HG03342 (cell line): ENCODE measurements around the gene RASSF7.

ENCODE experiments used
- ATAC-seq: cut with Tn5 transposase; IDR thresholded peaks from one replicate; pipeline ENCODE4 v1.9.1; 2021; ENCODE audit warnings: mild to moderate bottlenecking, moderate library complexity; ENCODE audit not compliant: unreplicated experiment

RASSF7 gene

DNA sequence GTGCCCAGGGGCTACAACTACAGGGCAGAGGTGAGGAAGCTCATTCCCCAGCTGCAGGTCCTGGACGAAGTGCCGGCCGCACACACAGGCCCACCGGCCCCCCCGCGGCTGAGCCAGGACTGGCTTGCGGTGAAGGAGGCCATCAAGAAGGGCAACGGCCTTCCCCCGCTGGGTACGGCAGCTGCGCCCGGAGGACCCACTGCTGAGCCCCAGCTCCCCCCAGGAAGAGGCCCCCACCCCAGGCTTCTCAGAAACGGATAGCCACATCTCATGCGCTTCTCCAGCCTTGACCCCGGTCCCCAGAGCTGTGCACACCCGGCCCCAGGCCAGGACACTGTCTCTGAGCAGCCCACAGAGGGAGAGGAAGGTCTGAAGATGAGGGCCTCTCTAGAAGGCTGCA, 9.6 kb upstream of the RASSF7 start:
- no peak for ATAC-seq

DNA sequence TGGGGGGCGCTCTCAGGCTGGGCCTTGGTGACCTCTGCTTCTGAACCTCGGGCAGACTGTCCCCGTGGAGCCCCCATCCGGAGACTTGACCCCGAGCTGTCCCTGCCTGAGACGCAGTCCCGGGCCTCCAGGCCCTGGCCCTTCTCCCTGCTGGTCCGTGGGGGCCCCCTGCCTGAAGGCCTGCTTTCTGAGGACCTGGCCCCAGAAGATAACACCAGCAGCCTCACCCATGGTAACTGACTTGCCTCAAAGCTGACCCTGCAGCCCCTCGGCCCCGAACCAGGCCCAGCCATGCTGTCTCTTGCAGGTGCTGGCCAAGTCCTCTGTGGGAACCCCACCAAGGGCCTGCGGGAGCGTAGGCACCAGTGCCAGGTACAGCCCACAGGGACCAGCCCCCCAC, 9.2 kb upstream of the RASSF7 start:
- ATAC-seq: no peak

DNA sequence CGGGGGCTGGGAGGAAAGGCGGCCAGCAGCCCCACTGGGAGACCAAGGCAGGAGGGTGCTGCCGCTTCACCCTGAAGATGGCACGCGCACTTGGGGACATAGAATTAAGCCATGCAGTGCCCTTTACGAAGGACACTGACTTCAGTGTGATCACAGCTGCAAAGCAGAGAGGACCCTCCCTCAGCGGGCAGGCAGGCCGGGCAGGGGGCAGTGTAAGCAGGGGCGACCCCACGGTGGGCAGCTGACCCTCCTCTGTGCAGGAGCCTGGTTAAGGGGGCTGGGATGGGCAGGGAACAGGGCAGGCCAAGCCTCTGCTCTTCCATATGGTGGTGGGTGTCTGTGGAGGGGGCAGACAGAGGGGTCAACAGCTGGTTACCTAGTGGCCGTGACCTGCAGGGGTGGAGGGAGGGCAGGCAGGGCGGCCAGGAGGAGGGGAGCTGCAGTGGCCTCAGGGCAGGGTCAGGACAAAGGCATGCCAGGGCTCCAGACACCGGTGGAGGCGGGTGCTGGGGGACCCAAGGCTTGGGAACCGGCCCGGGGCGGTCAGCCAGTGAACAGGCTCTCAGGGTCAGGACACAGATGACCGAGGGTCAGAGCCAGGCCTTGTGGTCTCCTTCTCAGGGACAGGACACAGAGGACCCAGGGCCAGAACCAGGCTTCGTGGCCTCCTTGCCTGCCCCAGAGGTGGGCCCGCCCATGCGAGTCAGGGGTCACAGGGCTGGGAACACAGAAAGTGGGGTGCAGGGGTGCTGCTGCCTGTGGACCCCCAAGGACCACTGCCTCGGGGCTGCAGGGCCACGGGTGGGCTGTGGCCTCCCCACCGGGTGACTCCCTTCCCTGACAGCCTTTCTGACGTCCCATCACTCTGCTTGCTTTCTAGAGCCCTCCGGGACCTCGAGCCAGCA, 7.4 kb upstream of the RASSF7 start:
- ATAC-seq: no peak

DNA sequence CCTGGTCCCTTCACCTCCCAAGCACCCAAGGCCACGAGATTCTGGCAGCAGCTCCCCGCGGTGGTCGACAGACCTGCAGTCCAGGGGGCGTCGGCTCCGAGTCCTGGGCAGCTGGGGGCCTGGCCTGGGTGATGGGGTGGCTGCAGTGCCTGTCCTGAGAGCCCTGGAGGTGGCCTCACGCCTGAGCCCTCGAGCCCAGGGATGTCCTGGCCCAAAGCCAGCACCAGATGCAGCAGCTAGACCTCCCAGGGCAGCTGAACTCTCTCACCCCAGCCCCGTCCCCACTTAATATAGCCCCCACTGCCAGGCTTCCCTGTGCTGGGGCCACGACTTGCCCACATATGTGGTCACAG, 6.8 kb upstream of the RASSF7 start:
- no peak for ATAC-seq

DNA sequence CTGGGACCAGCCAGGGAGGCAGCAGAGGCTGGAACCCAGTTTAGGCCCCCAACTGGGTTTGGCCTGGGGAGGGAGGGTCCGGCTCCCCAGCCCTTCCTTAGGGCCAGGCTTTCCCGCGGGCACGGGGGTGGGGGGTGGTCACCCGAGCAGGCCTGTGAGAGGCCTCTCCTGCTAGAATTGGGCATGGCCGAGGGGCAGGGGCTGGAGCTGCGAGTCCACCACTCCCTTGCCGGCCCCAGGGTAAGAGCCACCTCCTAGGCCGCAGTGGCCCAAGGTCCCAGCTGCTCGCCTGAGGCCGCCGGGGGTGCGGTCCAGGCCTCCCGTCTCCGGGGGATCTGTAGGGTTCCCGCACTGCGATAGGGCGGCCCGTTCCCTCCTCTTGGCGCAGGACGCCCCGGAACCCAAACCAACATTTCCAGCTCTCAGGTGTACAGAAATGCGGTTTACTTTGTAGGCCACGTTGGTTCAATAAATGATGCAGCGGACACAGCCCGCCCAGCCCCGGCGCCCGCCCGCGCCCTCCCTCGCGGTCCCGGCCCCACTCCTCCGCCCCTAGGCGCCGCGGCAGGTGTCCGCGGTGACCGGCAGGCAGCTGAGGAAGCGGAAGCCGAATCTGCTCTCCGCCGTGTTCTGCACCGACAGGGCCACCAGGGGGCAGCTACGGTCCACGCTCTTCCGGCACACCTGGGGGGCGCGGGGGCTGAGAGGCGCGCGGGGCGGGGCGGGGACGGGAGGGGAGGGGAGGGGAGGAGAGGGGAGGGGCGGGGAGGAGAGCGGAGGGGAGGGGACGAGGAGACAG, 6.1 kb upstream of the RASSF7 start:
- no peak for ATAC-seq

DNA sequence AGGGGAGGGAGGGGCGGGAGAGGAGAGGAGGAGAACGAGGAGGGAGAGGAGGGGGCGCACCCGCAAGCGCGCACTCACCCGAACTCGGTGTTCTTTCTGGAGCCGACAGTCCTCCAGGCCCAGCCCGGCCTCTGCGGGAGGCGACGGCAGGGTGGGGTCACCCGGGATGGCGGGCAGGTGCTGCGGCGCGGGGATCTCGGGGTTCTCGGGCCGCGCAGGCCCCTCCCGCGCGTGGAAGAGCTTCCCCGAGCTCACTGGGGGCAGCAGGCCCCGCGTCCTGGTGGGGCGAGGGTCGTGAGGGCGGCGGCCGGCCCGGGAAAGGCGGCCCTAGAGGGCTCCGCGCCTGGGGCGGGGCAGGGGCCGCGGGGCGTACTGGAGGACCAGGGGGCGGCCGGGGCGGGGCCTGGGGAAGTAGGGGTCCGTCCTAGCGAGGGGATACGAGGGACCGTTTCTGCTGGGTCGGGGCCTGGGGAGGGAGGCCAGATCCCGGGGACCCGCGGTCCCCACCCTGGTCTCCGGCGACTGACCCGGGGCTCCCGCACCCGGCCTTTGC, 5.5 kb upstream of the RASSF7 start:
- no peak for ATAC-seq

DNA sequence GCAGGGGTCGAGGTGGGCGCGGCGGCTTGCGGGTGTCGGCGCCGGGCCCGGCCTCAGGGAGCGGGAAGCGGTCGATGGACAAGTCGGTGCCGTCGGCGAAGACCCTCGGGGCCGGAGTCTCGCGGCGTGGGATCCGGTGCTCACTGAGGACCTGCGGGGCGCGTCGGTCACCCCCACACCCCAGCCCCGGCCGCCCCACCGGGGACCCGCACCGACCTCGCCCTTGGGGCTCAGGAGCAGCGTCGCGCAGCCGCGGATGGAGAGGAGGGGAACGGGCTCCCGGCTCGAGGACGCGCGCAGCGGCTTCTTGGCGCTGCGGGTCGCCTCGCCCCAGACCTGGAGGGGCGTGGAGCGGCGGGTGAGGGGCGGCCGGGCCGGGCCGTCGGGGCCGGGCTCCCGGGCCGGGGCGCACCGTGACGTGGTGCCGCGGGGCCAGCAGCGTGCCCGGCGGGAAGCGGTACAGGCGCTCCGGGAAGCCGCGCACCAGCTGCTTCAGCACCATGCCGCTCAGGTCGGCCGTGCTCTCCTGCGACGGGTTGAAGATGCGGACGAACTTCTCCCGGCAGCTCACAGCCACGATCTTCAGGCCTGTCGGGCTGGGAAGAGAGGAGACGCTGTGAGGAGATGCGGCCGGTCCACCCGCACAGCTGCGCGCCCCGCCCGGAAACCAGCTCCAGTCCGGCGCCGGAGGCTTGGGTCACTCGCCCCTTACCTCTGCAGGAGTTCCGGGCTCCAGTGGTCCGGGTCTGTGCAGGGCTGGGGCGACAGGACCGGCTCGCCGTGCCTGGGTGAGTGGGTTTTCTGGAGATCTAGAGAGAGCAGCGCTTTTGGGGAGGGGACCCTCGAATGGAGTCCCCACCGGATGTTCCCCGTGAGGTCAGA, 4.7 kb upstream of the RASSF7 start:
- no peak for ATAC-seq

DNA sequence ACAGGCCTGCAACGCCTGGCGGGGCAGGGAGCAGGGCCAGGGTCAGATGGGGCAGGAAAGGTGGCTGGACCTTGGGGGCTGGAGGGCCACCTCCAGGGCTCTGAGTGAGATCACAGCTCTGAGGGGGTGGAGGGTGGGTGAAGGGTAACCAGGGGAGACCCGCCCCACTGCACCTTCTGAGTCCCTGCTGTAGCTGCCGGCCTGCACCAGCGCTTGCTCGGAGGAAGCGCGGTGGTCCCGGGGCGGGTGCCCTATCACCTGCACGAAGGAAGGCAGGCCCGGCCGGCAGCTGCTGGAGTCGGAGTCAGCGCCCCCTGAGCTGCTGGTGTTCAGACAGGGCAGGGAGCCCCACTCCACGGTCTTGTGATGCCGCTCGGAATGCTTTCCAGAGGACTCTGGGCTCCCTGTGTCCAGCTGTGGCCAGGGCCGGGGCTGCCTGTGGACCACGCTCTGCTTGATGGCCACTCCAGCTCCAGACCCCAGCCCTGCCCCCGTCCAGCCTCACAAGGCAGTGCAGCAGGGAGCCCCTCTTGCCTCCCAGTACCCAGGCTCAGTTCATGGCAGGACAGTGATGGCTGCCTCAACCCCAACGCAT, 4.0 kb upstream of the RASSF7 start:
- no peak for ATAC-seq

DNA sequence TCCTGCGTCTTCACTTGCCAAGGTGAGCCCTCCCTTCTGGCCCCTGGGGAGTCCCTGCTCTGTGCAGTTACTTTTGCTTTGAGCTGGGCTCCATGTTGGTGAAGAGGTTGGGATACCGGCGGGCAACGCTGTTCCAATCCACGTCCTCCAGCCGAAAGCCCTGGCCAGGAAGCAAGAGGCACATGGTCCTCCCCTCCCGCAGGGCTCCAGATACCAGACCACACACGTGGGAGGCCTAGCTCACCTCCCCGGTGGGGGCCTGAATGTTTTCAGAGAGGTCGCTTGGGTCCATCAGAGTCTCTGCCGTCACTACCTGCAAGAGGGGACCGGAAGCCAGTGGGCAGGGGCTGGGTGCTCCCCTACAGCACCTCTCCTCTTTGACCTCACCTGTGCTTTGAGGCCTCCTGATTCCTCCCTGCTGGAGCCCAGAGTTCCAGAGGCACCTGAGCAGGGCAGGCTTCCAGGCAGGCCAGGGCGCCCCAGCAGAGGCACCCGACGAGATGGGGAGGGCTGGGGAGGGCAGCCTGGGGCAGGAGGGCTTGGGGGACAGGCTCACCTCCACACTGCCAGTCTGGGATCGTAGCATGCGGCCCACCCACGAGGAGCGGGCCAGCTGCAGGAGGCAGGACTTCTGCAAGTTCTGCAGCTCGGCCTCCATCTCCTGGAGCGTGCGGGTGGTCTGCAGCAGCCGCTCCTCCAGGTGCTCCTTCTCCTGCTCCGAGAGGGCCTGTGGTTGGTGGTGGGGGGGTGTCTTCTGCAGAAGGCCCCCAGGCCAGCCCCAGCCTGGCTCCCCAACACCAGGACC, 3.2 kb upstream of the RASSF7 start:
- ATAC-seq: no peak

DNA sequence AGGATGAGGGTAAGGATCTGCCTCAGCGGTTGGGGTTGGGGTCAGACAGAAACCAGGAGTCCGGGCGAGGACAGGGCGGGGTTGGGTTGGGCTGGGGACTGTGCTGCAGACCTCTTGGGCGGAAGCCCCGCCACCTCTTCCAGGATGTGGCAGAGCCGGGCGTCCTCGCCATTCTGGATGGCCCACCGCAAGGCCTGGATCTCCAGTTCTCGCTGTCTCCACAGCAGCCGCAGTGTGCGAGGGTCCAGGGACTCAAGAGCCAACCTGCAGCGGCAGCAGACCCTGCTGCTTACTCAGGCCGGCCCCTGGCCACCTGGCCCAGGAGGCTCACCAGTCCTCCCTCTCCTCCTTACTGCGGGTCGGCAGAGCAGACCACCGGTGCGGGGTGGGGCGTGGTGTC, 2.3 kb upstream of the RASSF7 start:
- ATAC-seq: no peak

DNA sequence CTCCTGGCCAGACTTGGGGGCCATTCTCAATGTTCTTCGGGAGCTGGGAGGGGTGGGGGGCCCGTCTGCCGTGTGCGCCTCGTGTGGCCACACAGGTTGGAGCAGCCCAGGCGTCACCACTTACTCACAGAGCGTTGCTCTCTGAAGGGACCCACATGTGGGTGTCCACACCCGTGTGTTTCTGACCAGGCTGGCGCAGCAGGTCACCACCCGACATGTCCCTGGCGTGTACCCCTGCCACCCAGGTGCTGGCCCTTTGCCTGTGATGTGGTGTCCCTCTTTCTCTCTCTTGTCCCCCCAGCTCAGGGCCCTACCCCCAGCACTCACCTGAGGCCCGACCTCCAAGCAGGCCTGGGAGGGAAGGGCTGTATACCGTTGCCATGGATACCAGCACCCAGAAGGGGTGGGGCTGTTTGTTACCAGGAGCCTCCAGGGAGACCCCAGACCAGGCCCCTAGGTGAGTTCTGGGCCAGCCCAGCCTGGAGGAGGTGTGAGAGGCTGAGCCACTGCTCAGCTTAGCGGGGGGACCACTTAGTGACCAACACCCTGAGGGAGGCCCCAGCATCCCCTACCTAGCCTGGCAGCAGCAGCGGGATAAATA, 1.6 kb upstream of the RASSF7 start:
- no peak for ATAC-seq

DNA sequence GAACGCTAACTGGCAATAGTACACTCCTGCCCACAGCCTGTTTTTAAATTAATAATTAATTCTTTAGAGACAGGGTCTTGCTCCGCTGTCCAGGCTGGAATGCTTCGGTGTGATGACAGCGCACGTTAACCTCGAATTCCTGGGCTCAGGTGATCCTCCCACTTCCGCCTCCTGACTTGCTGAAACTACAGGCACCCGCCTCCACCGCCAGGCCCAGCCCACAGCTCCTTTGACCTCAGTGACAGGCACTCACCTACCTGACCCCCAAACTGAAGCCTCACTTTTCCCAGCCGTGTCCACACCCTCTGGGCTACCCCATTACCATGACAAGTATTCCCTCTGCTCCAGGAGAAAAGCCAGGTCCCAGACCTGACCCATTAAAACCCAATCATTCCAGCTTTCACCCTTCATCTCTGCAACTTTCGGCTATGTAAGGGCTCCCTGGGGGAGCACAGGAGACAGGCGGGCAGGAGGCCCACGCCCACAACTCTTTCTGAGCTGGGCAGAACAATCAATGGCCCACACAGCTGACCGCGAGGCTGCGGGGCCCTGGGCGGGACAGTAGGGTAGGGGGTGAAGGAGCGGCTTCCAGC, 962 bp upstream of the RASSF7 start:
- no peak for ATAC-seq

DNA sequence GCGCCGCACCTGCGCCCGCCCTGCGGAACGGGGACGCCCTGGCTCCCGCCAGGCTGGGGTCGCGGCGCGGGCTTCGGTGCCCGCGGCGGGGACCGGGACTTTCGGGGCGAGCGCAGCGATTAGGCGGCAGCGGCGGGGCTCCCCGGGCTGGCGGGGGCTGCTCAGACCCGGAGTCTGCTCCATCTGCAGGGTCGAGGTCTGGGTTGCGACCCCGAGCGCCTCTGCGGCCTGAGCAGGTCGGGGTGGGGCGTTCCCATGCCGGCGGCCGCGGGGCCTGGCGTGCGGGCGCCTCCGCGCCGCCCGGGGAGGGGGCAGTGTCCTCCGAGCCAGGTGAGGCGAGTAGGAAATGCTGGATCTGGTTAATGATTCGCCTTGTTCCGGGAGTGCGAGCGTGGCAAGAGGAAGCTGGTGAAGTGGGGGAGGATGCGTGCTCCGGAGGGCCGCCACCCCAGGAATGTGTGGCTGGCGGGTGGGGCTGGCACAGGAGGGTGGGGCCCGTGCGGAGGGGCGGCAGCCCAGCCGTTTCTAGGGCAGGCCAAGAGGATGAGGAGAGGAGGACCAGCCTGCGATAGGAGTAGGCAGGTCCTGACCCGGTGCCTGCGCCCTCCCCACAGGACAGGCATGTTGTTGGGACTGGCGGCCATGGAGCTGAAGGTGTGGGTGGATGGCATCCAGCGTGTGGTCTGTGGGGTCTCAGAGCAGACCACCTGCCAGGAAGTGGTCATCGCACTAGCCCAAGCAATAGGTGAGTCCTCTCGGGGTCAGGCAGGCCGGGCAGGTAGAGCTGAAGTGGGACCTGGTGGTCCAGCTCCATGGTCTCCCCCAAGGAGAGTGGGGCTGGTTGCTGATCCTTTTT, 606 bp downstream of the RASSF7 start:
- peak; percentile 28 for ATAC-seq

DNA sequence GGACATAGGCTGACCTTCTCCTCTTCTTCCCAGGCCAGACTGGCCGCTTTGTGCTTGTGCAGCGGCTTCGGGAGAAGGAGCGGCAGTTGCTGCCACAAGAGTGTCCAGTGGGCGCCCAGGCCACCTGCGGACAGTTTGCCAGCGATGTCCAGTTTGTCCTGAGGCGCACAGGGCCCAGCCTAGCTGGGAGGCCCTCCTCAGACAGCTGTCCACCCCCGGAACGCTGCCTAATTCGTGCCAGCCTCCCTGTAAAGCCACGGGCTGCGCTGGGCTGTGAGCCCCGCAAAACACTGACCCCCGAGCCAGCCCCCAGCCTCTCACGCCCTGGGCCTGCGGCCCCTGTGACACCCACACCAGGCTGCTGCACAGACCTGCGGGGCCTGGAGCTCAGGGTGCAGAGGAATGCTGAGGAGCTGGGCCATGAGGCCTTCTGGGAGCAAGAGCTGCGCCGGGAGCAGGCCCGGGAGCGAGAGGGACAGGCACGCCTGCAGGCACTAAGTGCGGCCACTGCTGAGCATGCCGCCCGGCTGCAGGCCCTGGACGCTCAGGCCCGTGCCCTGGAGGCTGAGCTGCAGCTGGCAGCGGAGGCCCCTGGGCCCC, 1.4 kb downstream of the RASSF7 start:
- ATAC-seq: no peak

DNA sequence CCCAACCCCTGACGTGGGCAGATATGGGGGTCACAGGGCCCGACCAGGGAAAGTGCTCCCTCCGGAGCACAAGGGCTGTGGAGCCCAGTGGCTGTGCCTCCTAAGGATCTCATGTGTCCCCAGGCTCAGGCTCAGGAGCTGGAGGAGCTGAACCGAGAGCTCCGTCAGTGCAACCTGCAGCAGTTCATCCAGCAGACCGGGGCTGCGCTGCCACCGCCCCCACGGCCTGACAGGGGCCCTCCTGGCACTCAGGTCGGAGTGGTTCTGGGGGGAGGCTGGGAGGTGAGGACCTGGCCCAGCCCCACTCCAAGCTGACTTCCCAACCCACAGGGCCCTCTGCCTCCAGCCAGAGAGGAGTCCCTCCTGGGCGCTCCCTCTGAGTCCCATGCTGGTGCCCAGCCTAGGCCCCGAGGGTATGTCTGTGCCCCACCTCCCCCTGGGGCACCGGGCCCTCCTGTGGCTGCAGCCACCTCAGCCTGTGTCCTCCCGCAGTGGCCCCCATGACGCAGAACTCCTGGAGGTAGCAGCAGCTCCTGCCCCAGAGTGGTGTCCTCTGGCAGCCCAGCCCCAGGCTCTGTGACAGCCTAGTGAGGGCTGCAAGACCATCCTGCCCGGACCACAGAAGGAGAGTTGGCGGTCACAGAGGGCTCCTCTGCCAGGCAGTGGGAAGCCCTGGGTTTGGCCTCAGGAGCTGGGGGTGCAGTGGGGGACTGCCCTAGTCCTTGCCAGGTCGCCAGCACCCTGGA, 2.5 kb downstream of the RASSF7 start:
- ATAC-seq: no peak

DNA sequence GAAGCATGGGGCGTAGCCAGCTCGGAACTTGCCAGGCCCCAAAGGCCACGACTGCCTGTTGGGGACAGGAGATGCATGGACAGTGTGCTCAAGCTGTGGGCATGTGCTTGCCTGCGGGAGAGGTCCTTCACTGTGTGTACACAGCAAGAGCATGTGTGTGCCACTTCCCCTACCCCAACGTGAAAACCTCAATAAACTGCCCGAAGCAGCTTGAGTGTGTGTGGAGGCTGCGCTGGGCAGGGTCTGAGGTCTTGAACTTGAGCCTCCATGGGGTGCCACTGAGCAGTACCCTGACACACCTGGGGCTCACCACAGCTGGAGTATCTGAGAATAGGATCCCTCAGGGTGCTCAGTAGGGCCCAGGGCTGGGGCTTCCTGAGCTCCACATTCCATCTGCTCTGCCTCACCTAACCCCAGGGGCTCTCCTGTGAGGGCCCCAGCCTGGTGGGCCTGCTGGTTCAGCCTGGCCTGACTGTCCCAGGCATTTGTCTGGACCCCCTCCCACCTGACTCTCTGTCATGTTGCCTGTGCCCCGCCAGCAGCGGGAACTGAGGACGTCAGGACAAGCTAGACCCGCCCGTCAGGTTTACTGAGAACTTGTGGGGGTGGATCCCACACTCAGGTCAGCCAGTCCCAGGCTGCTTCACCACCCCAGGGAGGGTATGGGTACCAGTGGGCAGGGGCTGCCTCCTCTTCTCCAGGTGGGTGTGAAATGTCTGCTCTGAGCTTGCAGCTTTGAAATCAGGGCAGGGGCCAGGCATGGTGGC, 3.2 kb downstream of the RASSF7 start:
- ATAC-seq: no peak
